ENCODE data around the gene KIF22. TPM values are rescaled to one million over a fixed set of nuclear protein-coding genes. Genes with fewer than 3 reads are reported as not detected.

KIF22 gene
- total and polyA plus RNA-seq, 9 of the 15 experiments (the other 6 are each of a cell fraction or from before 2014, with no cell fraction given) = 8.7 to 232 (median 131) TPM

DNA sequence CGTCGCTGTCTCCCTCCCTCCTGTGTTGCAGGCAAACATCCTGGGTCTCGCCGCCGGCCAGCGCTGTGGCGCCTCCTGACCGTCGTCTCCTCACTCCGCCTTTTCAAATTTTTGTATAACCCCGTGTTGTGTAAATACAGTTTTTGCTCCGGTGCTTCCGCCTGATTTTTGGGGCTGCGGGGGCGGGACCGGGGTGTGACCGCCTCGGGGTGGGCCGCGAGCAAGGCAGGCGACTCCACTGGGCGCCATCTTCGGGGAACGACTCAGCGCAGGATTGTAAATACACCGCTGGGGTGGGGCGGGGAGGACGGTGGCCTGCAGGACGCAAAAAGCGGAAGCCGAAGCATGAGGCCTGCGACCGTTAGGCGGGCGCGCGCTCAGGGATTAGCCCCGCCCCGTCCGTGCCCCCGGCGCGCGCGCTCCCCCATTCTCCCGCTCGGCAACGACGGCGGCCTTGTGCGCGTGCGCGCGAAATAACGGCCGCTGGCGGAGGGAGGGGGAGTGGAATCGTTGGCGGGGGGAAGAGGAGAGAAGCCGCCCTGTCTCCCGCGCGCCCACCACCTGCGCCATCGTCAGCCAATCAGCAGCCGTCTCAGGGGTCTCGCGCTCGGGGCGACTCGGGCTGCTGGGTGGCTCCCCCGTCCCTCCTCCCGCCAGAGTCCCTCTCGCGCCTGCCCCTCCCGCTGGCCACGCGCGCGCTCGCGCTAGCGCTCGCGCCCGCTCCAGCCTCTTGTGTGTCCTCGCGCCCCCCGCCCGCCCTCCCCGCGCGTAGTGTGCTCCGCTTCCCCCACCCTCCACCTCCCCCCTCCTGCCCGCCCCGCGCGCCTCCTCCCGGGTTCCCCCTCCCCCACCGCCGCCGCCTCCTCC lies 14.9 kb downstream of the KIF22 start (continued):
- TF ChIP-seq ZKSCAN8 (CRISPR knock-in tag; IDR thresholded peaks at IDR 0.05) (peak; percentile 84), ZNF584 (CRISPR knock-in tag; IDR thresholded peaks at IDR 0.05; ENCODE audit: low read depth) (peak; percentile 98), TAF15 (IDR thresholded peaks at IDR 0.05; ENCODE audit: low read depth, low read length) (no peak), NEUROD1 (IDR thresholded peaks at IDR 0.05; ENCODE audit: borderline replicate concordance, low read depth, low read length, partially characterized antibody) (peak; percentile 92), OTX1 (CRISPR knock-in tag; IDR thresholded peaks at IDR 0.05) (peak; percentile 89), XRCC4 (IDR thresholded peaks at IDR 0.05; ENCODE audit: extremely low read depth, insufficient read depth, insufficient read length) (no peak), ATF1 (CRISPR knock-in tag; IDR thresholded peaks at IDR 0.05) (no peak), ATF1 (tag; IDR thresholded peaks at IDR 0.05) (peak; percentile 80), NFIX (CRISPR knock-in tag; IDR thresholded peaks at IDR 0.05; ENCODE audit: low read depth) (no peak), MED1 (CRISPR knock-in tag; IDR thresholded peaks at IDR 0.05; ENCODE audit: borderline replicate concordance) (no peak), RCOR1 (IDR thresholded peaks at IDR 0.05; ENCODE audit: borderline replicate concordance in 1 of 2, low read depth in 2 of 2, low read length in 2 of 2) (peak; percentile 9 to 52; a peak in 2 of 4 replicates), NELFE (IDR thresholded peaks at IDR 0.05; ENCODE audit: insufficient read depth, insufficient read length) (no peak), CC2D1A (IDR thresholded peaks at IDR 0.05) (no peak), PML (IDR thresholded peaks at IDR 0.05; ENCODE audit: low read length) (peak; percentile 78), ATF7 (IDR thresholded peaks at IDR 0.05) (peak; percentile 83), POU5F1 (IDR thresholded peaks at IDR 0.05; ENCODE audit: borderline replicate concordance, low read depth, low read length, partially characterized antibody) (peak; percentile 93), SAP30 (IDR thresholded peaks at IDR 0.05; ENCODE audit: borderline replicate concordance, insufficient read depth, low read depth, low read length, poor library complexity, severe bottlenecking) (no peak), ZFX (CRISPR knock-in tag; IDR thresholded peaks at IDR 0.05) (peak; percentile 86), RBM14 (IDR thresholded peaks at IDR 0.05; ENCODE audit: borderline replicate concordance, insufficient read depth, low read depth, low read length) (no peak)
- TF ChIP-seq, protein P1, sequence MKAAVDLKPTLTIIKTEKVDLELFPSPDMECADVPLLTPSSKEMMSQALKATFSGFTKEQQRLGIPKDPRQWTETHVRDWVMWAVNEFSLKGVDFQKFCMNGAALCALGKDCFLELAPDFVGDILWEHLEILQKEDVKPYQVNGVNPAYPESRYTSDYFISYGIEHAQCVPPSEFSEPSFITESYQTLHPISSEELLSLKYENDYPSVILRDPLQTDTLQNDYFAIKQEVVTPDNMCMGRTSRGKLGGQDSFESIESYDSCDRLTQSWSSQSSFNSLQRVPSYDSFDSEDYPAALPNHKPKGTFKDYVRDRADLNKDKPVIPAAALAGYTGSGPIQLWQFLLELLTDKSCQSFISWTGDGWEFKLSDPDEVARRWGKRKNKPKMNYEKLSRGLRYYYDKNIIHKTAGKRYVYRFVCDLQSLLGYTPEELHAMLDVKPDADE (conservative IDR thresholded peaks at IDR 0.05; ENCODE audit: control insufficient read depth, low read depth, low read length) = peak; percentile 57; the same call in 1 of the 2 replicates
- TF ChIP-seq, protein P2, sequence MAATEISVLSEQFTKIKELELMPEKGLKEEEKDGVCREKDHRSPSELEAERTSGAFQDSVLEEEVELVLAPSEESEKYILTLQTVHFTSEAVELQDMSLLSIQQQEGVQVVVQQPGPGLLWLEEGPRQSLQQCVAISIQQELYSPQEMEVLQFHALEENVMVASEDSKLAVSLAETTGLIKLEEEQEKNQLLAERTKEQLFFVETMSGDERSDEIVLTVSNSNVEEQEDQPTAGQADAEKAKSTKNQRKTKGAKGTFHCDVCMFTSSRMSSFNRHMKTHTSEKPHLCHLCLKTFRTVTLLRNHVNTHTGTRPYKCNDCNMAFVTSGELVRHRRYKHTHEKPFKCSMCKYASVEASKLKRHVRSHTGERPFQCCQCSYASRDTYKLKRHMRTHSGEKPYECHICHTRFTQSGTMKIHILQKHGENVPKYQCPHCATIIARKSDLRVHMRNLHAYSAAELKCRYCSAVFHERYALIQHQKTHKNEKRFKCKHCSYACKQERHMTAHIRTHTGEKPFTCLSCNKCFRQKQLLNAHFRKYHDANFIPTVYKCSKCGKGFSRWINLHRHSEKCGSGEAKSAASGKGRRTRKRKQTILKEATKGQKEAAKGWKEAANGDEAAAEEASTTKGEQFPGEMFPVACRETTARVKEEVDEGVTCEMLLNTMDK (IDR thresholded peaks at IDR 0.05; ENCODE audit: borderline replicate concordance, insufficient read depth, low read depth, low read length, poor library complexity, severe bottlenecking) = no peak
- TF ChIP-seq, protein P3, sequence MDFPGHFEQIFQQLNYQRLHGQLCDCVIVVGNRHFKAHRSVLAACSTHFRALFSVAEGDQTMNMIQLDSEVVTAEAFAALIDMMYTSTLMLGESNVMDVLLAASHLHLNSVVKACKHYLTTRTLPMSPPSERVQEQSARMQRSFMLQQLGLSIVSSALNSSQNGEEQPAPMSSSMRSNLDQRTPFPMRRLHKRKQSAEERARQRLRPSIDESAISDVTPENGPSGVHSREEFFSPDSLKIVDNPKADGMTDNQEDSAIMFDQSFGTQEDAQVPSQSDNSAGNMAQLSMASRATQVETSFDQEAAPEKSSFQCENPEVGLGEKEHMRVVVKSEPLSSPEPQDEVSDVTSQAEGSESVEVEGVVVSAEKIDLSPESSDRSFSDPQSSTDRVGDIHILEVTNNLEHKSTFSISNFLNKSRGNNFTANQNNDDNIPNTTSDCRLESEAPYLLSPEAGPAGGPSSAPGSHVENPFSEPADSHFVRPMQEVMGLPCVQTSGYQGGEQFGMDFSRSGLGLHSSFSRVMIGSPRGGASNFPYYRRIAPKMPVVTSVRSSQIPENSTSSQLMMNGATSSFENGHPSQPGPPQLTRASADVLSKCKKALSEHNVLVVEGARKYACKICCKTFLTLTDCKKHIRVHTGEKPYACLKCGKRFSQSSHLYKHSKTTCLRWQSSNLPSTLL (IDR thresholded peaks at IDR 0.05) = no peak

Measured in K562 (cell line).